Measurements from ENCODE around the gene ZNF524.

The ZNF524 gene

GRCh38 chr19:55642153-55643002 is 42.3 kb downstream of the ZNF524 start:
- no peak for DNase-seq (ENCODE audit: low spot score)

GRCh38 chr19:55643003-55643886 is 43.2 kb downstream of the ZNF524 start, which contains the start of gene ZNF581:
TSS of gene ZNF581 (plus strand) at chr19:55643649. CDS start at chr19:55644572, 923 bp downstream.
- DNase-seq (ENCODE audit: low spot score) = peak; percentile 69

GRCh38 chr19:55643887-55644176 is 43.7 kb downstream of the ZNF524 start:
- no peak for DNase-seq (ENCODE audit: low spot score)

GRCh38 chr19:55644191-55644833 is 44.2 kb downstream of the ZNF524 start:
- DNase-seq (ENCODE audit: low spot score) = no peak

GRCh38 chr19:55644842-55645511 is 44.9 kb downstream of the ZNF524 start:
- no peak for DNase-seq (ENCODE audit: low spot score)

- no peak for DNase-seq (ENCODE audit: low spot score)
Measured at GRCh38 chr19:55645512-55645881, 45.4 kb downstream of the ZNF524 start.

- no peak for DNase-seq (ENCODE audit: low spot score)
Measured at GRCh38 chr19:55646889-55647731, 47.0 kb downstream of the ZNF524 start.

GRCh38 chr19:55647732-55648584 is 47.9 kb downstream of the ZNF524 start, which contains the start of gene CCDC106:
TSS of gene CCDC106 (plus strand) at chr19:55648212. CDS start at chr19:55649047, 835 bp downstream.
- DNase-seq (ENCODE audit: low spot score) = no peak

- no peak for DNase-seq (ENCODE audit: low spot score)
Measured at GRCh38 chr19:55648585-55649267, 48.6 kb downstream of the ZNF524 start.

GRCh38 chr19:55649268-55650125 is 49.4 kb downstream of the ZNF524 start:
- DNase-seq (ENCODE audit: low spot score) = no peak

- DNase-seq (ENCODE audit: low spot score) = no peak
Measured at GRCh38 chr19:55650126-55650557, 50.1 kb downstream of the ZNF524 start.

- no peak for DNase-seq (ENCODE audit: low spot score)
Measured at GRCh38 chr19:55650602-55651230, 50.6 kb downstream of the ZNF524 start.

GRCh38 chr19:55651236-55651635 is 51.1 kb downstream of the ZNF524 start:
- no peak for DNase-seq (ENCODE audit: low spot score)

- no peak for DNase-seq (ENCODE audit: low spot score)
Measured at GRCh38 chr19:55652311-55653128, 52.4 kb downstream of the ZNF524 start.

Data from hematopoietic multipotent progenitor cell treated with erythropoietin and hydrocortisone succinate and interleukin-3 and kit ligand, for 17 days (in vitro differentiated cells).